Femur (tissue), 1 donor: ENCODE results near the gene GSAP.
A peak's percentile ranks its signal among the peaks of the same experiment; 100 is the strongest.
"Not testable (repeated sequence)": the region's sequence is repeated elsewhere in the genome, so short reads cannot be mapped to it uniquely, and the experiment has no call there.

ENCODE experiments used
- DNase-seq: peaks from one replicate; pipeline ENCODE4 v3.0.0-alpha.2; 2017

The GSAP gene

DNA sequence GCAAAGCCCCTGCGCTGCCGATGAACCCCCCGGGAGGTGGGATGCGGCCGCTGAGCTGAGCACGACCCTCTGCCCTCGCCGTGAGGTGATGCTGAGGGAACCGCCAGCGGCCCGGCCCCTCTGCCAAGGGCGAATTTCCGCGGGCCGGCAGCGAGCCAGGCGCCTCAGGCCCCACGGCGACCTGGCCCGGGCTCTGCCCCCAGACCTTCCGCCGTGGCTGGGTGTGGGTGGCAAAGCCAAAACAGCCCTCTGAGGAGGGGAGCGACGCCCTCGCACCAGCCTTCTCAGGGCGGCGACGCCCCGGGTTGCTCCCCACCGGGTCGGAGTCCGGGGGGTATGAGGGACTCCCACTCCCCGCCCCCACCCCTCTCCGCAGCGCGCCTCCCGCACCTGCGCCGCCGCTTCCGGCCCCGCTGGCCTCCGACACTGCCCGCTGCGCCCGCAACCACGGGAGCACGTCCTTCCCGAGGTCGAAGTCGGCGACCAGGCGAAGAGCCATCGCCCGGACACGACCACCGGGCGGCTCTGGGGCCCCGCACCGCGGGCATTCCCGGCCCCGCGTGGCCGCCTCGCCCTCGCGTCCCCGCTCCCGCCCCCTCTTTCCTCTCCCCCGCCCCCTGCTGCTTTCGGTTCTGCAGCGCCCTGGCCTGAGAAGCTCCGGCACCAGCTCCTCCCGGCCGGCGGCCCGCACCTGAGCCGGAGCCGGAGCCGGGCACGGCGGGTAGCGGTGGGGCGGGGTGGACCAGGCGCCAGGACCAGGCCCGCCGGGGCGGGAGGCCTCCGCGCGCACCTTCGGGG is at the start of gene GSAP:
TSS of gene GSAP (minus strand) at position 527 of the 798 bp plus-strand sequence. CDS start at position 499, 28 bp downstream.
- DNase-seq: peak; percentile 61

- DNase-seq: no peak
Measured at GRCh38 chr7:77465256-77465655, 49.1 kb upstream of the GSAP start.

GRCh38 chr7:77464589-77464988 is 48.4 kb upstream of the GSAP start:
- DNase-seq: no peak

DNA sequence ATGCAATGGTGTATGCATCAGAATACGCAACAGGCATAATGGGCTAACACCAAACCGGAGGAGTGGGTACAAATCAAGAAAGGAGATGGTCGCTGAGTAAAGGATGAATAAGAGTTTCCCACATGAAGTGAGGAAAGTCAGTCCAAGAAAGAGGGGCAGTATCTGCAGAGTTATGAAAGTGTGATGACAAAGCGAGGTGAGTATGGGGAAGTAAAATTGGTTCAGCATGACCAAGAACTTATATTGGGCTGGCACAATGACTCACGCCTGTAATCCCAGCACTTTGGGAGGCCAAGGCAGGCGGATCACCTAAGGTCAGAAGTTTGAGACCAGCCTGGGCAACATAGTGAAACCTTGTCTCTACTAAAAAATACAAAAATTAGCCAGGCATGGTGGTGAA is 47.5 kb upstream of the GSAP start:
- not testable (repeated sequence) for DNase-seq

GRCh38 chr7:77461842-77462241 is 45.7 kb upstream of the GSAP start:
- no peak for DNase-seq

DNA sequence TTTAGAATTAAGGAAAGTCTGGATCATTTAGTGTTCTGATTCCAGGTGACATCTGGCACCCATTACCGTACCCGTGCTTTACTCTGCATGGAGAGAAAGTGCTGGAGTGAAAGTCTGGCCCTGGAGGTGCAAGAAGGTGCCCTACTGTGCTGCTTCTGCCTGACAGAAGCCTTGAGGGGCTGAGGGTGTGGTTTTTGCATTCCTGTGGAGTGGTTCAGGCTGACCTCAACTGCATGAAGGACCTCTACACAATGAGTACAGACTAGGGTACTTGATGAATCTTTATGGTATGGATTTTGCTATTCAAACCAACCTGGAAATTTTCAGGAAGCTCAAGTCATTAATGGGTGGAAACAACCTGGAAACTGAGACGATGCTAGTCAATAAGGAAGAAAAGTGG is 45.1 kb upstream of the GSAP start:
- no peak for DNase-seq

GRCh38 chr7:77460057-77460486 is 43.9 kb upstream of the GSAP start:
- DNase-seq: no peak

DNA sequence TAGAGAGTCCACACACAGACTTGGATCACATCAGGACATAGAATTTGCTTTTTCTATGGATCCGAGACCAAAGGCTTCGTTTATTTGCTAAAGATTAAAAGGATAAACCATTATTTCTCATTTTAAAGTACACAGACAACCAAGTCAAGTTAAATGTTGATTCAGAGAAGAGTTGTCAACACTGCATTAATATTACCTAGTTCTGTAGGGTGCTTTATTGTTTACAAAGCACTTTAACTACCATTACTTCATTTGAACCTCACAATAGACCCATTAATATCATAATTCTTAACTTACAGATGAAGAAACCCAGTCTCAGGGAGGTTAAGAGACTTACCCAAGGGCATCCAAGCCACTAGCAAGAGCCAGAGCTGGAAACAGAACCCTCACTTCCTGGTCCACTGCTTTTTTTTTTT is 43.2 kb upstream of the GSAP start:
- DNase-seq: no peak

- DNase-seq: no peak
Measured at GRCh38 chr7:77458786-77459185, 42.6 kb upstream of the GSAP start.

DNA sequence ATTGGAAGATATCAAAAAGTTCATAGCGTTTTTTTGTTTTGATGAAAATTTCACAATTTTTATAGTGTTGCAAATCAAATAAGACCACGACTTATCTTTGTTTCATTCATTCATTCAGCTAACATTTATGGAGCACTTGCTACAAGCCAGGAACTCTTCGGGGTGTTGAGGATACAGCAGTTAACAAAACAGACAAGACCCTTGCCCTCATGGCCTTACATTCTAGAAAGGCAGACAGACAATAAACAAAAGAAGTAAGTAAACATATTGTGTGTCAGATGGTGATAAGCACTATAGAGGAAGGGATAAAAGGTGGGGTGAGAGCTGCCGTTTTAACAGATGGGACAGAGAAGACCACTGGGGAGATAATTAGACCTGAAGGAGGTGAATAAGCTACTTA is 41.6 kb upstream of the GSAP start:
- DNase-seq: no peak

- no peak for DNase-seq
Measured at GRCh38 chr7:77456696-77457095, 40.5 kb upstream of the GSAP start.

DNA sequence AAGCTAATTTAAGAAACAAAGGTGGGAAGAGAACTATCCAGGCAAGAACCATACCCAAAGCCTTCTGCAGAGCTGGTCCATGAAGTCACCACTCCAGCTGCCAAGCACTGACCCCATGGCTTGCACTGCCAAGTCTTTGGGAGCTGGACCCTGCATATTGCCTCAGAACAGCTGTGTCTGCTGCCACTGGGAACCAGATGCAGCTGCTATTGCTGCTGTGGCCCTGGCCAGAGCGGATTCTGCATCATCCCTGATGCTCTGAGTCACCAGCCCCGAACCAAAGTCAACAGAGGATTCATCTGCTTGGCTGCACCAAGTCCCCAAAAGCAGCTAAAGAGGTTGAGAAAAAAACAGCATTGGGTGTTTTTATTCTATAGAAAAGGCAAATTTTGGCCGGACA is 39.2 kb upstream of the GSAP start:
- DNase-seq: peak; percentile 73

- DNase-seq: no peak
Measured at GRCh38 chr7:77454802-77455201, 38.7 kb upstream of the GSAP start.

DNA sequence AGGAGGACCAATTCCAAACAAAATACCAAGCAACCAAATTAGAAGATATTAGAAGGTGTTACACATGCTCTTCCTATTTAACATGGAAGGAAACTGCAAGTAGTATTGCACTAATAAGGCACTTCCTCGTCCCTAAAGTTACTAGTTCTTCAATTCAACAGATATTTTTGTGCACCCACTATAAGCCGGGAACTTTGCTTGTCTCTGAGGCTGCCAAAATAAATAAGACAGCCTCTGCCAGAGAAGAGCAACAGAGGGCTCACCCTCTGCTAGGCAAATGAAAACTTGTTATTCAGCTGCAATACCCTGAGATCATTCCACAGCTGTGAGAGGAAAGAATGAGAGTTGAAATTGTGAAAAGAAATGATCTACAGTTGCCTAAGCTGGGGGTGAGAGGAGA is 37.4 kb upstream of the GSAP start:
- no peak for DNase-seq

DNA sequence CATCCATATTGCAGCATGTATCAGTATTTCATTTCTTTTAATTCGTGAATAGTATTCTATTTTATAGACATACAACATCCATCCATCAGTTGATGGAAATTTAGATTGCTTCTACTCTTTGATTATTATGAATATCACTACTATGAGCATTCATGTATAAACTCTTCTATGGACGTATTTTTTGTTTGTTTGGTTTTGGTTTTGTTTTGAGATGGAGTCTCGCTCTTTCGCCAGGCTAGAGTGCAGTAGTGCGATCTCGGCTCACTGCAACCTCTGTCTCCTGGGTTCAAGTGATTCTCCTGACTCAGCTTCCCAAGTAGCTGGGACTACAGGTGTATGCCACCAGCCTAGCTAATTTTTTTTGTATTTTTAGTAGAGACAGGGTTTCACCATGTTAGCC is 35.8 kb upstream of the GSAP start:
- DNase-seq: not testable (repeated sequence)

DNA sequence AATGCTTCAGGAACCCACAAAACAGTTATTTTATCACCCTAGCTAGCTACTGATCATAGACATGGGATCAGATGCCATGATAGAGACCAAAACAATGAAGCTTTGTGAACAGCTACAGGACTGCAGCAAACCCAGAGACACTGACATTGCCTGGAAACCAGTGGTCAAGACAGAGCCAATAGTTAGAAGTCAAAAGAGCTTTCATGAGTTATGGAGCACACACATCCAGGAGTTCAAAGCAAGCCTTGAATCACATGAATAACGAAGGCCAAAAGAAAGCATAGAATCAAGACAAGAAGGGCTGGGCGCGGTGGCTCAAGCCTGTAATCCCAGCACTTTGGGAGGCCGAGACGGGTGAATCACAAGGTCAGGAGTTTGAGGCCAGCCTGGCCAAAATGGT is 34.5 kb upstream of the GSAP start:
- DNase-seq: no peak

- DNase-seq: no peak
Measured at GRCh38 chr7:77450054-77450453, 33.9 kb upstream of the GSAP start.

DNA sequence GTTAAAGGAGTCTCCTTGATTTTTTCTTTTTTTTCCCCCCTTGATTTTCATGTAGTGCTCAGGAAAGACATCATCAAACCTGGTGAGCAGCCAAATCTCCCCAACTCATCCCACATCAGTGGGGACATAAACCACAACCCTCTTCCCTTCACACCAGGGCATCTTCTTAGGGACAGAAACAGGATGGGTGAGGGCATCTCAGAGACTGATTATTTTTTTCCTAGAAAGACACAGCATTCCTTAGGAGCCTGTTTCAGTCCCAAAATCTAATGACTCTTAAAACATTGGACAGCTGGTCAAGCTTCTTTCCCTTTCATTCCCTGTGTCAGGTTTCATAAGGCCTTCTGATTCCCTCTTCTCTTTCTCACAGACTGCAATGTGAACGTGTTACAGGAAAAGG is 31.5 kb upstream of the GSAP start:
- no peak for DNase-seq

DNA sequence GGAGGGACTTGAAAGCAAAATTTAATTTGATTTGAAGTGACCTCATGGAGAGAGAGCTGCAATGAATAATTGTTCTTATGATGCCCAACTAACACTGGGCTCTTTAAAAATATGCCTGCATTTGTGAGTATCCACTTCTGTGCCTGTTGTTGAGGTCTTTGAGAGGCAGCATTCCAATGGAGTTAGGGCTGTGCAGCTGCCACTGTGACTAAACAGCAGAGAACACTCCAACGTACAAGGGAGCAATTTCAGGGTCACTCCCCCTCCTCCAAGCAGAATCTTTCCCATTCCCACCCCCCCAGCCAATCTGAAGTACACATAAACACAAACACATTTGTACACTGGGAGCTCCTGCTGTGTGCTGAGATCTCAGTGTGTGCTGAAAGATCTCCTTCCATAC is 28.0 kb upstream of the GSAP start:
- DNase-seq: peak; percentile 46

GRCh38 chr7:77443042-77443441 is 26.9 kb upstream of the GSAP start:
- DNase-seq: no peak

GRCh38 chr7:77442636-77443035 is 26.5 kb upstream of the GSAP start:
- no peak for DNase-seq

GRCh38 chr7:77441046-77441445 is 24.9 kb upstream of the GSAP start:
- DNase-seq: no peak

- peak; percentile 47 for DNase-seq
Measured at GRCh38 chr7:77439572-77439971, 23.4 kb upstream of the GSAP start.

DNA sequence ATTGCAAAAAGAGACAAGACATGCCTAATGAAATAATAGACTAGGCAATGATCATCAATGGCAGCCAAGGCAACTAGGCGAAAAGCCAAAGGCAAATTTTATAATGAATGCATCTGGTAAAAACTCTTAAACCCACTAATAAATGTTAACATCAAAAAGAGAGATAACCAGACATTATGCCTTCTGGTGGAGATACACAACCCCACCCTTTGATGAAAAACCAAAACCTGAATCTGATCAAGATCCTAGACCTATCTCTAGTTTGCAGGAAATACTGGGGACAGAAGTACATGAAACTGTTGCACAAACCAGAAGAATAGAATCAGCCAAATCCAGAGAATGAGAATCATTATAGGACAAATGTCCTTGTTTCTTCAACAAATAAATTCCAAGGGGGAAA is 22.0 kb upstream of the GSAP start:
- no peak for DNase-seq
